Bronchial epithelial cell (primary cell): ENCODE results near the gene GLOD4. TPM values are rescaled to one million over a fixed set of nuclear protein-coding genes. Genes with fewer than 3 reads are reported as not detected.
"Not testable (repeated sequence)": the region's sequence is repeated elsewhere in the genome, so short reads cannot be mapped to it uniquely, and the experiment has no call there.

Source experiments
- DNase-seq: peaks from one replicate; pipeline ENCODE4 v3.0.0-alpha.2; 2010; ENCODE audit warnings: low read depth
- FAIRE-seq: peaks from 2 replicates; lab custom pipeline; 2011; peaks lifted over from hg19 to GRCh38; lab: Jason Lieb, UNC
- H3K27me3 ChIP-seq: 2 replicates; pipeline ENCODE4 v1.5.1; 2011; ENCODE audit warnings: low read length; ENCODE audit not compliant: control insufficient read depth, insufficient read depth
- H3K36me3 ChIP-seq: 2 replicates; pipeline ENCODE4 v1.5.1; 2011; ENCODE audit warnings: low read length; ENCODE audit not compliant: control insufficient read depth, insufficient read depth
- H3K4me3 ChIP-seq: 2 replicates; pipeline ENCODE4 v1.5.1; 2011; ENCODE audit warnings: mild to moderate bottlenecking, low read depth, low read length, control low read depth
- total RNA-seq: library from RNA; depleted of rRNA; stranded (reverse); fragments of >200 nt; gene quantifications from 2 replicates; pipeline ENCODE4 v1.2.1, GENCODE V29; 2014
- TF ChIP-seq, protein P1 (sequence below): IDR thresholded peaks from 2 replicates; pipeline ENCODE4 v1.5.1; 2011; ENCODE audit warnings: mild to moderate bottlenecking, moderate library complexity, low read length, control low read depth, inconsistent platforms; ENCODE audit not compliant: insufficient read depth, severe bottlenecking

GLOD4 gene
- total RNA-seq, 1 donor from 2014 or later, result 93.2 TPM

DNA sequence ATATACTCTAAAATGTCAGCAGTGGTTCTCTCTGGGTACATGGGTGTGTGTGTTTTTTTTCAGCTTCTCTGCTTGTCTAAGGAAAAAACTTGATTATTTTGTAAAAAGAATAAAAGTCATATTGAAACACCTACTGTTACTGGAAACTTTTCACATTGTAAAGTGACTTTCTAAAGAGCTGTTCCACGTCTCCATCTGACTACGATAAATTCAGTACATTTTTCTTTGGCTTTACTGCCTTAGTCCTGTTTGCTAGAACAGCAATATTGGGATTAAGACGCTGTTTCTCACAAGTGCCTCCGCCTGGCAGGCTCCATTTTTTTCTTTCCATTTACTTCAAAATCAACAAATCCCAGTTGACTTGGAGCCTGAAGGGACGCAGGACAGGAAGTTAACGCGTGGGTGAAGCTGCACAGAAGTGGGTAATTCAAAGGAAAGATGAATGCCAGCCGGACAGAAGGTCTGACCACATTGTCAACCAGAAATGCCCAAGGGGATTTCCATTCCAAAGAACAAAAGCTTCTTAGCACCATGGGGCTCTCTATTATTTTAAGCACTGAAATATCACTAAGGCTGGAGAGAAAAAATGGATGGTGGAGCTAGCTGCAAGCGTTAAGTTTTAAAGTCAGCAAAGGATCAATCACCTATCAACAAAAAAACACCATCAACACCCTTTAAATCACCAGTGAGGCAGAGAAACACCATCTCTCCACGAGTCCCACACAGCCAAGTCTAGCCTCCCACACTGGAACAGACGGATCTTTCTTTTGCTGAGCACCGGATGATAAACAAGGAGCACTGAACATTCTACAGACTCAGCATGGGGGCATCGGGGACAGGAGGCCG, 8.4 kb downstream of the GLOD4 start:
- Histone ChIP-seq H3K4me3 (no peak overlapping the region), H3K36me3 (peaks cover 34% of the 10 kb centered on the region), H3K27me3 (no peaks in the 10 kb centered on the region)
- no peak for FAIRE-seq
- TF ChIP-seq, protein P1, sequence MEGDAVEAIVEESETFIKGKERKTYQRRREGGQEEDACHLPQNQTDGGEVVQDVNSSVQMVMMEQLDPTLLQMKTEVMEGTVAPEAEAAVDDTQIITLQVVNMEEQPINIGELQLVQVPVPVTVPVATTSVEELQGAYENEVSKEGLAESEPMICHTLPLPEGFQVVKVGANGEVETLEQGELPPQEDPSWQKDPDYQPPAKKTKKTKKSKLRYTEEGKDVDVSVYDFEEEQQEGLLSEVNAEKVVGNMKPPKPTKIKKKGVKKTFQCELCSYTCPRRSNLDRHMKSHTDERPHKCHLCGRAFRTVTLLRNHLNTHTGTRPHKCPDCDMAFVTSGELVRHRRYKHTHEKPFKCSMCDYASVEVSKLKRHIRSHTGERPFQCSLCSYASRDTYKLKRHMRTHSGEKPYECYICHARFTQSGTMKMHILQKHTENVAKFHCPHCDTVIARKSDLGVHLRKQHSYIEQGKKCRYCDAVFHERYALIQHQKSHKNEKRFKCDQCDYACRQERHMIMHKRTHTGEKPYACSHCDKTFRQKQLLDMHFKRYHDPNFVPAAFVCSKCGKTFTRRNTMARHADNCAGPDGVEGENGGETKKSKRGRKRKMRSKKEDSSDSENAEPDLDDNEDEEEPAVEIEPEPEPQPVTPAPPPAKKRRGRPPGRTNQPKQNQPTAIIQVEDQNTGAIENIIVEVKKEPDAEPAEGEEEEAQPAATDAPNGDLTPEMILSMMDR, result no peak
- no peak for DNase-seq

DNA sequence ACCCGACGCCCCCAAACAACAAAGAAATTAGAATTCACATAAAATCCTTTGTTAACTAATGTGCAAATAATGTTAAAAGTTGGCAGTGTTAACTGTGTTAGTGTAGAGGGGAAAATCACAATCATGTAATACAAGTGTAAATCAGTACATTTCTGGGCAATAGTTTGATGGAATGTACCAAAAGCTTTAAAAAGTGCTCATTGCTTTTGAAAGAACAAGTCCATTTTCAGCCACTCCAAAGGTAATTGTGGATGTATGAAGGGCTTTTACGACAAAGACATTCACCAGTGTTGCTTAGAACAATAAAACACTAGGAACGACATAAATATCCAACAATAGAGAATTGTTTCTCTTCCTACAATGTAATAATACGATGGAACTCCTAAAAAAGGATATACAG, 9.1 kb downstream of the GLOD4 start:
- Histone ChIP-seq H3K27me3 (no peaks in the 10 kb centered on the region), H3K36me3 (peaks cover 29% of the 10 kb centered on the region), H3K4me3 (no peak overlapping the region)
- TF ChIP-seq, protein P1, result no peak
- DNase-seq (no peak), FAIRE-seq (no peak)

DNA sequence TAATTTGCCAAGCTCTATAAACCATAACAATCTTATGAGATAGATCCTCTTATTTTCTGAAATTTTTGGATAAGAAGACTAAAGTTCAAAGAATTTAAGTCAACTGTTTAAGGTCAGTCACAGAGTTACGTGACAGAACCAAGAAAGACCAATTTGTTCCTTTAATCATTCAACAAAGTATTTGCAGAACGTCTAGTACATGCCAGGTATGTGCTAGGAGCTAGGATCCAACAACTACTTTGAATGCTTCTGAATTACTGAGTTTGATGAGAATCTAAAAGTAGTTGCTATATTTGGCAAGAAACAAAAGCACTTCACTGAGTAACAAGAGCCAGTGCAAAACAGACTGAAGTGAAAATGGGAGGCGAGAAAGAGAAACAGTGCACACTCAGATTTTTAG, 15.0 kb downstream of the GLOD4 start:
- FAIRE-seq (no peak), DNase-seq (no peak)
- TF ChIP-seq, protein P1, result no peak
- Histone ChIP-seq H3K27me3 (no peaks in the 10 kb centered on the region), H3K36me3 (peaks cover 12% of the 10 kb centered on the region), H3K4me3 (no peak overlapping the region)

DNA sequence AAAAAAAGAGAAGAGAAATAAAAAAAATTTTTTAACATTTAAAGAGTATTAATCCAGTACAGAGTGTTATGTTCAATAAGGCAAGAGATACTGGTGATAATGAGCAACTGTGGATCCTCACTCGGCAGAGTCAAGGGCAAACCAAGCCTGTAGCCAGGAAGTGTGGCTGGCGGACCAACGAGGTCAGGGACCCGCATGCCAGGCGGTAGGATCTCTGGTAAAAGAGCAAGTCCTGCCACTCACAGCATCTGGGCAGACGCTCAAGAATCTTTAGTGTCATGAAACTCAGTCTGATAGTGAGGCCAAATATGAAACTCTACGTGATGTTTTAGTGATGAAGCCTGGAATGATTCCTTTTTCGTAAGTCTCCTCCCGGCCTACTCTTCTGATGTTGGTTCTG, 21.7 kb downstream of the GLOD4 start:
- DNase-seq (no peak), FAIRE-seq (no peak)
- peaks cover 8% of the 10 kb centered on the region for H3K36me3 ChIP-seq
- H3K4me3 ChIP-seq, result no peak overlapping the region
- H3K27me3 ChIP-seq, result no peaks in the 10 kb centered on the region
- TF ChIP-seq, protein P1, result no peak

DNA sequence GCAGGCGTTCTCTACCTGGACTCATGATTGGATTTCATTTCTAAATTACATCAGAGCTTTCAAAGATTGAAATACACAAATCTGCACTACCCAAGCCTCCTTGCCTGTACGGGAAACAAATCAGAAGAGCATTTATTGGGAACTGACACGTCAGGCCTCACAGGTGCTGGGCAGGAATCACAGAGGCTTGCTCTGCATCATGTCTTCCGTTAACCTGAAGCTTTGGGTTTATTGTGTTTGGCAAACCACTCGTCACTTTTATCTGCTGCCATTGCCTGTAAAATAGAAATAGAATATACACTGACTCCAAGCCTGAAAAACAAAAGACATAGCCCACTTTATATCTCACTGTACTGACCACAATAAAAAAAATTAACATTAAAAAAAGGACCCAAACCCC, 22.1 kb downstream of the GLOD4 start:
- H3K36me3 ChIP-seq, result peaks cover 8% of the 10 kb centered on the region
- H3K4me3 ChIP-seq, result no peak overlapping the region
- FAIRE-seq (no peak), DNase-seq (no peak)
- H3K27me3 ChIP-seq, result no peaks in the 10 kb centered on the region
- TF ChIP-seq, protein P1, result no peak

DNA sequence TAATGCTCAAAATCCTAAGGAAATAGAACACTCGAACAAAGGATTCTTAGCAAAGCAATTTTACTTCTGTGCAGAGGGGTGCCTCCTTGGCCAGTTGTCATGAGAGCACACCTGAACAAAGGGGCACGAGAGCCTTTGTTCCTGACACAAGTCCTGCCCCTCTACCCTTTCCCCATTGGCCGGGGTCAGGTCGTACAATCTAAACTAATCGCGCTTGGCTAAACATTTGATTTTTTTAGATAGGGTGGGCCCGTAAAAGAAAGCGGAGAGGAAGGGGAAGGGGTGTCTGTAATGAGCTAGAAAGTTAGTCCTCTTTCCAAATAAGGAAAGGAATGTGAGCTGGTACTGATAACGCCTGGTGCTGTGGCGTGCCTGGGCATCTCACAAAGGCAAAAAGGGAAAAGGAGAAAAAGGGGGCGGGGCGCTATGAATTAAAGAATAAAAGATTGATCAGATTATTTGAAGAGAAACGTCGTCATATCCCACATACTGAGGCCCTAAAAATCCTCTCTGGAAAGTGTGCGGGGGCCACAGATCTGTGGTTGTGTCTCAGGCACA, 26.0 kb downstream of the GLOD4 start:
- not testable (repeated sequence) for H3K36me3 ChIP-seq, H3K27me3 ChIP-seq, H3K4me3 ChIP-seq, FAIRE-seq
- DNase-seq, result peak; percentile 39

DNA sequence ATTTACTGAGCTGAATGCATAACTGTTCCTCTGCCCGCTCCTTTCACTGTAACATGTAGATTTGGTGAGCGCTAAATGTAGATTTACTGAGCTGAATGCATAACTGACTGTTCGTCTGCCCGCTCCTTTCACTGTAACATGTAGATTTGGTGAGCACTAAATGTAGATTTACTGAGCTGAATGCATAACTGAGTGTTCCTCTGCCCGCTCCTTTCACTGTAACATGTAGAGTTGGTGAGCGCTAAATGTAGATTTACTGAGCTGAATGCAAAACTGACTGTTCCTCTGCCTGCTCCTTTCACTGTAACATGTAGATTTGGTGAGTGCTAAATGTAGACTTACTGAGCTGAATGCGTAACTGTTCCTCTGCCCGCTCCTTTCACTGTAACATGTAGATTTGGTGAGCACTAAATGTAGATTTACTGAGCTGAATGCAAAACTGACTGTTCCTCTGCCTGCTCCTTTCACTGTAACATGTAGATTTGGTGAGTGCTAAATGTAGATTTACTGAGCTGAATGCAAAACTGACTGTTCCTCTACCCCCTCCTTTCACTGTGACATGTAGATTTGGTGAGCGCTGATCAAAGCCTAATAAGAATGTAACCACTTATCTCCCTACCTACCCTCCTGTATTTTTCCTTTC, 26.6 kb downstream of the GLOD4 start:
- H3K36me3 ChIP-seq, result not testable (repeated sequence)

More for the DNA sequence above, 26.6 kb downstream of the GLOD4 start:
- not testable (repeated sequence) for DNase-seq, H3K4me3 ChIP-seq, H3K27me3 ChIP-seq, FAIRE-seq
